AG10803 (cell line): Measurements from ENCODE around the gene MAMLD1.

Experiments used
- DNase-seq: peaks from one replicate; pipeline ENCODE4 v3.0.0; 2010; ENCODE audit warnings: low read depth
- H3K4me3 ChIP-seq: 2 replicates; pipeline ENCODE4 v1.5.1; 2011; ENCODE audit warnings: mild to moderate bottlenecking, low read length, control low read depth
- CTCF ChIP-seq: conservative IDR thresholded peaks from 2 replicates; pipeline ENCODE4 v1.5.1; 2011; ENCODE audit warnings: mild to moderate bottlenecking, low read length, control low read depth, inconsistent platforms

MAMLD1 gene

GRCh38 chrX:150362599-150363481, at the start of gene MAMLD1:
TSS of gene MAMLD1 (plus strand) at chrX:150363317. CDS start at chrX:150445517, 82,200 bp downstream.
- peak within 1 kb of the TSS; percentile 76 for H3K4me3 ChIP-seq
- 0 out of 2 replicates have a peak, but pooled peaks have one; percentile 15 for TF ChIP-seq CTCF
- peak; percentile 82 for DNase-seq

- DNase-seq: no peak
These were observed 49.6 kb upstream of the MAMLD1 start for GRCh38 chrX:150313514-150313913.

GRCh38 chrX:150314186-150314585, 48.9 kb upstream of the MAMLD1 start:
- no peak overlapping the region for H3K4me3 ChIP-seq
- DNase-seq: no peak
- TF ChIP-seq CTCF: no peak

More at GRCh38 chrX:150313514-150313913, 49.6 kb upstream of the MAMLD1 start:
- H3K4me3 ChIP-seq: no peak overlapping the region
- no peak for TF ChIP-seq CTCF

GRCh38 chrX:150316564-150316963, 46.6 kb upstream of the MAMLD1 start:
- TF ChIP-seq CTCF: no peak
- DNase-seq: no peak
- no peak overlapping the region for H3K4me3 ChIP-seq

- no peak for TF ChIP-seq CTCF
- no peak overlapping the region for H3K4me3 ChIP-seq
- no peak for DNase-seq
These were observed 40.1 kb upstream of the MAMLD1 start for GRCh38 chrX:150323020-150323419.

- DNase-seq: peak; percentile 70
- TF ChIP-seq CTCF: no peak
- no peak overlapping the region for H3K4me3 ChIP-seq
These were observed 38.9 kb upstream of the MAMLD1 start for GRCh38 chrX:150324035-150324728.
